Measurements from ENCODE around the gene SCUBE2.
"Not testable (repeated sequence)": the region's sequence is repeated elsewhere in the genome, so short reads cannot be mapped to it uniquely, and the experiment has no call there.

SCUBE2 gene

GRCh38 chr11:9103542-9104276, 12.3 kb upstream of the SCUBE2 start:
- no peak for DNase-seq

- no peak for DNase-seq
These were observed 8.2 kb upstream of the SCUBE2 start for GRCh38 chr11:9099617-9100016.

GRCh38 chr11:9098455-9098854, 7.1 kb upstream of the SCUBE2 start:
- DNase-seq = not testable (repeated sequence)

DNA sequence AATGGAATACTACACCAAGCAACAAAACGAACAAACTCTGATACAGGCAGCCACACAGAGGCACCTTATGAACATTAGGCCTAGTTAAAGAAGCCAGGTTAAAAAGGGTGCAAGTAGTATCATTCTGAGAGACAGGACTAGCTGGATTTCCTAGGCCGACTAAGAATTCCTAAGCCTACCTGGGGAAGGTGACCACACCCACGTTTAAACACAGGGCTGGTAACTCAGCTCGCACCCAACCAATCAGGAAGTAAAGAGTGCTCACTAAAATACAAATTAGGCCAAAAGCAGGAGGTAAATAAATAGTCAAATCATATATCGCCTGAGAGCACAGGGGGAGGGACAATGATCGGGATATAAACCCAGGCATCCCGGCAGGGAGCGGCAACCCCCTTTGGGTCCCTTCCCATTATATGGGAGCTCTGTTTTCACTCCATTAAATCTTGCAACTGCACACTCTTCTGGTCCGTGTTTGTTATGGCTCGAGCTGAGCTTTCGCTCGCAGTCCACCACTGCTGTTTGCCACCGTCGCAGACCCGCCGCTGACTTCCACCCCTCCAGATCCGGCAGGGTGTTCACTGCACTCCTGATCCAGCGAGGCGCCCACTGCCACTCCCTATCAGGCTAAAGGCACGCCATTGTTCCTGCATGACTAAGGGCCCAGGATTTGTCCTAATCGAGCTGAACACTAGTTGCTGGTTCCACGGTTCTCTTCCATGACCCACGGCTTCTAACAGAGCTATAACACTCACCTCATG, 6.0 kb upstream of the SCUBE2 start:
- DNase-seq = not testable (repeated sequence)

DNA sequence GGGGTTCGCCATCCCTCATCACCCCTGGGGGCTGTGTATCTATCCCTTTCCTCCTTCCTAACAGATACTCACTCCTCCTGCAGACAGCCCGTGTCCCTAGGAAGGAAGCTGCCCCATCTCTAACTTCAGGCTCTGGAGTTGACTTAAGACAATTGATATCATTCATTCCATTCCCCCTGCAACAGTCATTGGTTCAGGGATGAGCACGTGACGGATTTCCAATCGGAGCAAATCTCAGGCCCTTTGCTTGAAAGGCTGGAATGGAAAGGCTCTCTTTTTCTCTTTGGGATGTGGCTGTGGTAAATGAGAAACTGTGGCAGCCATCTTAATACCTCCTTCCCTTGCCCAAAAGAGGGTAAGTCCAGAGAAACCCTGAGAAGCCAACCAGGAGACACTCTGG, 5.0 kb upstream of the SCUBE2 start:
- DNase-seq = no peak

- peak; percentile 21 for DNase-seq
These were observed 4.0 kb upstream of the SCUBE2 start for GRCh38 chr11:9095421-9095820.

- DNase-seq = no peak
These were observed 3.0 kb upstream of the SCUBE2 start for GRCh38 chr11:9094420-9094819.

DNA sequence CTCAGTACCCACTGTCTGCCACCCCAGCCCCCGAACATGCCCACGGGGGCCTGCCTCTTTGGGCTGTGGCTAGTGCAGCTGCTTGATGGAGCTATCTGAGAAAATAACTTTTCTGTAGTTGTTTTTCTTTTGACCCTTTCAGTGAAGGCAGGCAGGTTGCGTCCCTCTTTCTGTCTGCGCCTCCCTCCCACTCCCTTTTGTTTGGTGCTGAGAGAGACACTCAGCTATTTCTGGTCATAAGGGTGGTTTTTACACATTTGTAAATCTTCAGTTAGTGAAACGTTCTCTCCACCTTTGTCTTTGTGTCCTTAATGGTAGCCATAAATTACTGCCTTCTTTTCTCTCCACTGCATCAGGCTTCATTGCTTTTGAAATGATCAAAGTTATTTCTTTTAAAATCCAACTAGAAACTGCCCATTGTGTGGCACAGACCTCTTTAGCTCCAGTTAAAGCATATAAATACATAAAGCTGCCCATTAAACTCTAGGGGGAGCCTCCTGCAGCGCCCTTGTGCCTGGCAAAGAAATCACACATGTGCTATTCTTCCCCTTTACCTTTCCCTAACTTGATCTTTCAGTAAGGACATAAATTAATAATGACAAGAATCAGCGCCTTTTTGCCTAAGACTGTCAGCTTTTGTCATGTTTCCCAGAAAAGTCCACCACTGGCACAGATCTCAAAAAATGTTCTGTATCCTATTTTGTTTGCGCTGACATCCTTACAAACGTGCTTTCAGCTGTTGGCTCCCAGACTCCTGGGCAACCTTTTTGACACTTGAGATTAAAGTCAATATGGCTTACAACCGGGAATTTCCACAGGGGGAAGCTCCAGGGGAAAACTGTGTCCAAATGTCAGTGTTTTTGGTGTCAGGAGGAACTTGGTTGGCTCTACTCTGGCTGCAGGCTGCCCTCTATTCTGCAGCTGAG, 1.7 kb upstream of the SCUBE2 start:
- DNase-seq = peak; percentile 11

- DNase-seq = no peak
These were observed 673 bp upstream of the SCUBE2 start for GRCh38 chr11:9092072-9092471.

DNA sequence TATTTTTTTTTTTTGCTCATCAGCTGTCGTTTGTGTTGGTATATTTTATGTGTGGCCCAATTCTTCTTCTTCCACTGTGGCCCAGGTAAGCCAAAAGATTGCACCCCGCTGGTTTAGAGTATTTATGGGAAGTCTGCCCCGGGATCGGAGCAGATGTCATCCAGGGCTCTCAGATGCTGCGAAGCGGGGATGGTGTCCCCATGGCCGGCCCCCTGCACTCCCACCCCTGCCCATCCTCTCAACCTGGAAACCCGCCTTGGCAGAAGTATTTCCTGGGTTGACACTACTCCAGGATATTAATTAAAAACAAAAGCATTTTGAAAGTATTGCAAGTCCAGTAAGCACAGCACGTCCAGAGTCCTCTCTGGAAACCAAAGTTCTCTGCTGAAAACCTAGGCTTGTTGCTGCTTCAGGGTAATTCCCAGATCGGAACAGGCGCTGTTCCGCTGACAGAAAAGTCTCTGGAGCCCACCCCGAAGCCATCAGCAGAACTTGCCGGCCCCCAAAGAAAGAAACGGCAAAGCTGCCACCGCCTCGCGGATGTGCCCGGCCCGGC, 833 bp downstream of the SCUBE2 start:
- DNase-seq = no peak

DNA sequence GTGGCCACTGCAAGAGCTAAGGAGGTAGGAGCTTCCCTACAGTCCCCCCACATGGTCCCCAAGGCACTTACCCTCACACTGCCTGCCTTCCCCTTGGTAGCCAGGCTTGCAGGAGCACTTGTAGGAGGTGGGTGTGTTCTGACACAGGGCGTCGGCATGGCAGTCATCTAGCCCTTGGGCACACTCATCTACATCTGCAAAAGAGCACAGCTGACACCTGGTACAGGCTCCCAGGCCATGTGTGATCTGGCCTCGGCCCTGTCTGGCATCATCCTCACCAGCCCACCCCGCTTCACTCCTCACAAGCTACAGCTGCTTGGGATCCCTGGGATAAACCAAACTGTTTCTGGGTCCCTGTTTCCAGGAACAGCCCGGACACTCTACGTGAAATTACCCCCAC, 1.8 kb downstream of the SCUBE2 start:
- no peak for DNase-seq

DNA sequence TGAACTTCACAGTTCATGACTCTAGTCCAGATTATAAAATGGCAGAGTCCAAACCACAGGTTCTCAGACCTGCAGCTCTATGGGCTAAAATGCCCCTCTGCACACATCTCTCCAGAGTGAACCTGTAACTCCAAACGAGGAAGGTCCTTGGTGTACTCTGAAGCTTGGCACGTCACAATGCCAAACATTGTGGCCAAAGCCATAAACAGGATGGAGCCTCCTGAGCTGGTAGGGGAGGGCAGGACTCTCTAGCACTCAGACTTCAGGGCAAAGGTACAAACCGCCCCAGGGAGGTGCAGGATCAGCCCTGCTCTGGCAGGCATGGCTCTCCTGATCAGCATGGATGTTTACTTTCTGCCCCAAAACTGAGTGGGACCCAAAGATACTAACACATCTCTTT, 2.3 kb downstream of the SCUBE2 start:
- DNase-seq = no peak

DNA sequence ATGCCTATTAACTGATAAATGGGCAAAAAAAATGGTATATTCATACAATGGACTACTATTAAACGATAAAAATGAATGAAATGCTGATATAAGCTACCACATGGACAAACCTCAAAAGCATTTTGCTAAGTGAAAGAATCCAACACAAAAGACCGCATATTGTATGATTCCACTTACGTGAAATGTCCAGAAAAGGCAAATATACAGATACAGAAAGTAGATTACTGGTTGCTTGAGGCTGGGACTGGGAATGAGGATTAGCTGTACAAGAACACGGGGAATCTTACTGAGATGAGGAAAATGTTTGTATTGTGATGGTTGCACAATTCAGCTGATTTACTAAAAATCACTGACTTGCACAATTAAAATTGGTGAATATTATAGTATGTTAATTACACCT, 8.8 kb downstream of the SCUBE2 start:
- DNase-seq = no peak

DNA sequence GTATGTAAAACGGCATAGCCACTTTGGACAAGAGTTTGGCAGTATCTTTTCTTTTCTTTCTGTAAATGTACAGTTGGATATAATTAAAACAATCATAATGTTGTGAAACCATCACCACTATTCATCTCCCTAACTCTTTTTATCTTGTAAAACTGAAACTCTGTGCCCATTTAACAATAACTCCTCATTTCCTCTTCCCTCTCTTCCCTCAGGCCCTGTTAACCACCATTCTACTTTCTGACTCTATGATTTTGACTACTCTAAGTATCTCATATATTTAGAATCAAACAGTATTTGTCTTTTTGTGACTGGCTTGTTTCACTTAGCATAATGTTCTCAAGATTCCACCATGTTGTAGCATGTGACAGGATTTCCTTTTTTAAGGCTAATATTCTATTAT, 10.2 kb downstream of the SCUBE2 start:
- DNase-seq = peak; percentile 55

- DNase-seq = no peak
These were observed 13.0 kb downstream of the SCUBE2 start for GRCh38 chr11:9078113-9079086.

DNA sequence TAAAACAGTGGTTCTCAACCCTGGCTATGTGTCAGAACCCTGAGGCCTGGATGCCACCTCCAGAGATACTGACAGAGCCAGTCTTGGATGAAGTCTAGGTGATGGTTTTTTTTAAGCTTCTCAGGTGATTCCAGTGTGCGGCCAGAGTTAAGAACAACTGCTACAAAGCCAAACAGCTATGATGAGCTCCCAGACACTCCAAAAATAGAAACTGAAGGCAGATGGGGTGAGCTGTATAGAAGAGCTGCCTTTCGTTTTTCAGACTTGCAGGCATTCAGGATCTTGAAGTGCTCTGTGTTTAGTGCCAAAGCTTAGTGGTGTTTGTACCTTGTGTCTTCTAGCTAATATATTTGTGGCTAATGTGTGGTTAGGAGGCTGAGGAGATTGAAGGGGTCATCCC, 14.2 kb downstream of the SCUBE2 start:
- DNase-seq = no peak

GRCh38 chr11:9076661-9077060, 14.7 kb downstream of the SCUBE2 start:
- no peak for DNase-seq

- no peak for DNase-seq
These were observed 15.4 kb downstream of the SCUBE2 start for GRCh38 chr11:9076046-9076445.

- no peak for DNase-seq
These were observed 15.8 kb downstream of the SCUBE2 start for GRCh38 chr11:9075556-9075955.

- no peak for DNase-seq
These were observed 16.9 kb downstream of the SCUBE2 start for GRCh38 chr11:9074338-9075029.

Measured in activated CD4-positive, alpha-beta T cell treated with anti-CD3 and anti-CD28 coated beads, Interleukin-10, Interleukin-2, amounts not matched to agents 100 ng/mL and 50 ng/mL, durations not matched to agents 16 hours and 8 hours (primary cell).